Raji (cell line): ENCODE measurements around the gene HRH2.

Experiments
- POLR2A ChIP-seq: IDR thresholded peaks from 2 replicates; pipeline ENCODE4 v1.6.1; 2011; ENCODE audit warnings: low read depth, low read length, control low read depth; ENCODE audit not compliant: insufficient read depth

HRH2 gene

GRCh38 chr5:175753536-175754402 lies 95.9 kb downstream of the HRH2 start:
- TF ChIP-seq POLR2A, result no peak
